ENCODE measurements around the gene CENPX. TPM values are rescaled to one million over a fixed set of nuclear protein-coding genes. Genes with fewer than 3 reads are reported as not detected.

The CENPX gene
- total and polyA plus RNA-seq, 12 donors, result 11.2 to 75.9 (median 47.9) TPM

DNA sequence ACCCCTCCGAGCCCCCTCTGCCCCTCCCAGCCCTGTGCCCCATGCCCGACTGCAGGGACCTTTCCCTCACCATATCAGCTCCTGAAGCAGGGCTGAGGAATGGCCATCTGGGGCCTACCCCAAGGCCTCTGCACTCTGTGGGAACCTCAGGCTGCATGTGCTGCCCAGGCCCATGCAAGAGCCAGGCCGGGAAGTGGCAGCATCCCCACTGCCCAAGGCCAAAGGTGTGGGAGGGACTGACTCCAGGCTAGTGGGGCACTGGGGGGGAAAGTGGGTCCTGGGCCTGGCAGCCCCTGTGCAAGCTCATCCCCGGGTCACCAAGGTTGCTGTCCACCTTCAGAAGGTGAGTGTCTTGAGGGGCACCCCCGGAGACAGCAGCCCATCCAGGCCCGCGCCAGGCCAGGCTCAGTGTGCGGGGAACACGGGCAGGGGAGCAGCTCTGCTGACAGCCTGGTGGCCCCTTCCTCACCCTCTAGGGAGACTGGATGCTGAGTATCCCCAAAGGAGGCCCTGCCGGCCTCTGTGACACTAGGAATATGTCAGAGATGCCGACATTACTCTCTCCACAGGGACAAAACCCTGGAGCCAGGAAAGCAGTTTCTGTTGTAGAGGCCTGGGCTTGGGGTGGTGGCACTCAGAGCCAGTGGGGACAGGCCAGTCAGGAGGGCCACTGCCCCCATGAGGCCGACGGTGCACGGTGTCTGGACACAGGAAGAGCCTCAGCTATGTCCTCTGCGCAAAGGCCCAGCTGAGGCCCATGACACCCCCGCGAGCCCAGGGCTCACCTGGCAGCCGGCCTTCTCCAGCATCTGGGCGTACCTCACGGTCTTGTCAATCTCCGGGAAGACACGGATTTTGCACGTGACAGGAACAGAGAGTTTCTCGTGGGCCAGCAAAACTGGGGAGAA, 39.7 kb upstream of the CENPX start:
- DNase-seq, result no peak
- Histone ChIP-seq H3K4me1 (replicated peaks in 1 of 2) (peaks cover 18 to 24% of the 10 kb centered on the region in 2 donors), H3K4me3 (no peak overlapping the region), H3K36me3 (replicated peaks in 1 of 2) (peaks cover 0 to 51% of the 10 kb centered on the region in 2 donors), H3K9me3 (replicated peaks in 1 of 3) (no peaks in the 10 kb centered on the region), H3K27me3 (no peaks in the 10 kb centered on the region), H3K27ac (no peak overlapping the region)
- TF ChIP-seq, protein P1, sequence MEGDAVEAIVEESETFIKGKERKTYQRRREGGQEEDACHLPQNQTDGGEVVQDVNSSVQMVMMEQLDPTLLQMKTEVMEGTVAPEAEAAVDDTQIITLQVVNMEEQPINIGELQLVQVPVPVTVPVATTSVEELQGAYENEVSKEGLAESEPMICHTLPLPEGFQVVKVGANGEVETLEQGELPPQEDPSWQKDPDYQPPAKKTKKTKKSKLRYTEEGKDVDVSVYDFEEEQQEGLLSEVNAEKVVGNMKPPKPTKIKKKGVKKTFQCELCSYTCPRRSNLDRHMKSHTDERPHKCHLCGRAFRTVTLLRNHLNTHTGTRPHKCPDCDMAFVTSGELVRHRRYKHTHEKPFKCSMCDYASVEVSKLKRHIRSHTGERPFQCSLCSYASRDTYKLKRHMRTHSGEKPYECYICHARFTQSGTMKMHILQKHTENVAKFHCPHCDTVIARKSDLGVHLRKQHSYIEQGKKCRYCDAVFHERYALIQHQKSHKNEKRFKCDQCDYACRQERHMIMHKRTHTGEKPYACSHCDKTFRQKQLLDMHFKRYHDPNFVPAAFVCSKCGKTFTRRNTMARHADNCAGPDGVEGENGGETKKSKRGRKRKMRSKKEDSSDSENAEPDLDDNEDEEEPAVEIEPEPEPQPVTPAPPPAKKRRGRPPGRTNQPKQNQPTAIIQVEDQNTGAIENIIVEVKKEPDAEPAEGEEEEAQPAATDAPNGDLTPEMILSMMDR (IDR thresholded peaks at IDR 0.05), result no peak
- no peak for TF ChIP-seq POLR2A (IDR thresholded peaks at IDR 0.05)
- 71 to 86% (median 76%) methylated on average over 9 to 24 of the region's 24 CpGs for WGBS, 4 donors
- intact Hi-C loops (cut with DNase I), result no loop called here

DNA sequence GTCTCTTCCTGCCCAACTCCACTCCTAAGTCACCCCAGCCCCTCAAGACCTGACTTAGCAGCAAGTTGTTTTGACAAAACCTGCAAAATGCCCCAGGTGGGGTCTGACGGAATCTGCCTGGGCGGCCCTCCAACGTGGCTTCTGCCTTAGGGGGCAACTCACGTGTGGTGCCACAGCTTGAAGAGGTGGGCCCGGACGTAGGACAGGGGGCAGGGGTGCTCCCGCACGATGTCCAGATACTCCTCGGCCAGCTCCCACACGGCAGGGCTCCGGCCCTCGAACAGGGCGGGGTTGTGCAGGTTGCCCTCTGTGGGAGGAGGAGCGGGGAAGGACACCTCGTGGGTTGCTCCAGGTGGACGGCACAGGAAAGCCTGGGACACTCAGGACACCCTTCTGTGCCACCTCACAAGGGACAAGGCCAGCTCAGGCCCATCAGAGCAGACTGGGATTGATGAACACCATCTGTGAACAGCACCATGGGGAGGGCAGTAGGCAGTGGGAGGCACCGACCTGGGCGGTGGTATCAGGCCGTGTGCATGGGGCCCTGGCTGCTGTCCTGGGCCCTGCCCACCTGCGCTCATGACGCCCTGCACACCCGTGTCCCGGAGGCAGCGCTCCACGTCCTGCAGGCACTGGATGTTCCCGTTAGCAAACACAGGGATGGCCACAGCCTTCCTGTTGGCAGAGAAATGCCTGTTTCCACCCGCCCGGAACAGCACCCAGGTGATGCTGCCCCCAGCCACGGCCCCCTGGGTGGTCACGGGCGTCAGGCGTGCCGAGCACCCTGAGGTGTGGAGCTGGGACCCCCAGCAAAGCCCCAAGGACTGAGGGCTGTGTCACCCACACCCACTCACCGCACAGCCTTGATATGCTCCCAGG, 38.6 kb upstream of the CENPX start:
- no peak for DNase-seq
- WGBS, 4 donors, result 88 to 89% (median 88%) methylated on average over 23 to 34 of the region's 34 CpGs; no CpG with 5 or more reads in 1 of the 4 donors
- H3K27ac ChIP-seq, result no peak overlapping the region
- H3K9me3 ChIP-seq (replicated peaks in 1 of 3), result no peaks in the 10 kb centered on the region
- intact Hi-C loops (cut with DNase I), result no loop called here
- H3K36me3 ChIP-seq (replicated peaks in 1 of 2), result peaks cover 0 to 62% of the 10 kb centered on the region in 2 donors
- TF ChIP-seq, protein P1 (IDR thresholded peaks at IDR 0.05), result no peak
- no peak for TF ChIP-seq POLR2A (IDR thresholded peaks at IDR 0.05)
- peaks cover 23 to 30% of the 10 kb centered on the region in 2 donors for H3K4me1 ChIP-seq (replicated peaks in 1 of 2)
- H3K27me3 ChIP-seq, result no peaks in the 10 kb centered on the region
- H3K4me3 ChIP-seq, result no peak overlapping the region

DNA sequence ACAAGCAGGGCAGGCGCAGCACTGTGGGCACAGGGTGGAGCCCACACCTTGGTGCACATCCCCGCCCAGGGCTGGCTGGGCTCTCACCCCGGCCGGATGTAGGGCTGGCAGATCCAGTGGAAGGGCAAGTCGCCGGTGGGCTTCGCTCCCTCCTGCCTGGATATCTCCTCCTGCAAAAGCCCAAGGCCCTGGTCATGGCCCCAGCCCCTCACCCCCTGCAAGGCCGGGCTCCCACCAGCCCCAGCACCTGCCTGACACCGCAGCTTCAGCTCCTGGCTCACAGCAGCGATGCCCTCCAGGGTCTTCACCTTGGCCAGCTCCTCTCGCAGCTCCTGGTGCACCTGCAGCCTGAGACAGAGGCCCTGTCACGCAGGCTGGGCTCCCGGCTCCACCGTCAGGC, 37.9 kb upstream of the CENPX start:
- Histone ChIP-seq H3K27ac (no peak overlapping the region), H3K36me3 (replicated peaks in 1 of 2) (peaks cover 0 to 69% of the 10 kb centered on the region in 2 donors)

More for the DNA sequence above, 37.9 kb upstream of the CENPX start:
- peaks cover 18 to 24% of the 10 kb centered on the region in 2 donors for H3K4me1 ChIP-seq (replicated peaks in 1 of 2)
- TF ChIP-seq, protein P1 (IDR thresholded peaks at IDR 0.05), result no peak
- no peak for TF ChIP-seq POLR2A (IDR thresholded peaks at IDR 0.05)
- no peaks in the 10 kb centered on the region for H3K9me3 ChIP-seq (replicated peaks in 1 of 3)
- intact Hi-C loops (cut with DNase I), result no loop called here
- H3K4me3 ChIP-seq, result no peak overlapping the region
- 77 to 88% (median 86%) methylated on average over 7 to 14 of the region's 14 CpGs for WGBS, 4 donors
- no peaks in the 10 kb centered on the region for H3K27me3 ChIP-seq
- DNase-seq, result peak in 1 of 7 donors; percentile 4

Measured in adrenal gland (tissue), 12 donors.